Measurements from ENCODE around the gene DOCK8. TPM values are rescaled to one million over a fixed set of nuclear protein-coding genes. Genes with fewer than 3 reads are reported as not detected.

Gene DOCK8
- total RNA-seq, 1 experiment from 2014 or later: 1.4 TPM

- no peak for TF ChIP-seq CTCF (conservative IDR thresholded peaks at IDR 0.05)
- Mint-ChIP-seq H3K9me3 (peaks cover 7 to 9% of the 10 kb centered on the region in 2 experiments; a peak in 4 of 5 replicates), H3K4me1 (peaks cover 1 to 2% of the 10 kb centered on the region in 2 experiments), H3K27me3 (ENCODE audit: low read depth) (no peaks in the 10 kb centered on the region; the same call in 1 of the 2 replicates), H3K27ac (no peak overlapping the region), H3K4me3 (no peak overlapping the region), H3K36me3 (ENCODE audit: insufficient read depth in 1 of 3, low read depth in 3 of 3) (peaks cover 8 to 14% (median 10%) of the 10 kb centered on the region in 3 experiments; a peak in 6 of 7 replicates)
- no peak overlapping the region for H3K23ac ChIP-seq (ENCODE audit: insufficient read length, low read depth, low read length)
- no peak overlapping the region for H4K5ac ChIP-seq (ENCODE audit: insufficient read length, low read depth, low read length)
- H3K4me1 ChIP-seq (ENCODE audit: insufficient read depth, low read length): peaks cover 3% of the 10 kb centered on the region; the same call in 1 of the 2 replicates
- H3K14ac ChIP-seq (ENCODE audit: insufficient read depth, low read length): no peak overlapping the region
- H3K9ac ChIP-seq (ENCODE audit: extremely low read depth, insufficient read length, low read length): no peak overlapping the region
- no peak overlapping the region for H2BK15ac ChIP-seq (ENCODE audit: low read depth, low read length)
- H3K4me2 ChIP-seq (ENCODE audit: insufficient read depth, insufficient read length, low read length): no peak overlapping the region
- H2AFZ ChIP-seq (ENCODE audit: low read length): no peak overlapping the region
- no peak overlapping the region for H3K56ac ChIP-seq (ENCODE audit: insufficient read length, low read depth, low read length)
- H3K4ac ChIP-seq (ENCODE audit: low read depth, low read length): no peak overlapping the region
- H4K91ac ChIP-seq (ENCODE audit: insufficient read length, low read depth, low read length): no peak overlapping the region
- no peak overlapping the region for H2BK20ac ChIP-seq (ENCODE audit: low read depth, low read length, poor library complexity, severe bottlenecking)
- no peaks in the 10 kb centered on the region for H3K79me2 ChIP-seq (ENCODE audit: insufficient read depth, low read length)
- H2BK120ac ChIP-seq (ENCODE audit: low read depth, low read length, poor library complexity, severe bottlenecking): no peak overlapping the region
- no CpG with 5 or more reads among the region's 7 CpGs for WGBS (ENCODE audit: extremely low coverage, insufficient read length, low lambda C conversion rate)
- no peaks in the 10 kb centered on the region for H3K79me1 ChIP-seq (ENCODE audit: insufficient read depth, low read depth, low read length, poor library complexity, severe bottlenecking)
- H4K8ac ChIP-seq (replicated peaks; ENCODE audit: insufficient read length, low read depth, low read length): no peak overlapping the region
- H3K27me3 ChIP-seq (ENCODE audit: insufficient read depth, low read length): no peaks in the 10 kb centered on the region
- H3K9me3 ChIP-seq (ENCODE audit: control insufficient read depth, low read depth, low read length): peaks cover 13% of the 10 kb centered on the region
- DNase-seq: no peak
- H3K23me2 ChIP-seq (ENCODE audit: insufficient read length, low read depth, low read length, poor library complexity, severe bottlenecking): no peaks in the 10 kb centered on the region
- no peak overlapping the region for H3K18ac ChIP-seq (ENCODE audit: insufficient read length, low read depth, low read length)
- no peak overlapping the region for H2BK12ac ChIP-seq (ENCODE audit: insufficient read length, low read depth, low read length)
- no peaks in the 10 kb centered on the region for H4K20me1 ChIP-seq (ENCODE audit: control insufficient read depth, insufficient read depth, insufficient read length)
- H3K27ac ChIP-seq (ENCODE audit: insufficient read length, low read depth, low read length): no peak overlapping the region
- no peak overlapping the region for H3T11ph ChIP-seq (ENCODE audit: low read length)
- H2BK5ac ChIP-seq (ENCODE audit: insufficient read length, low read length): no peak overlapping the region
- H2AK5ac ChIP-seq (ENCODE audit: insufficient read length, low read length): no peak overlapping the region
Observed at GRCh38 chr9:482739-483138, 268.1 kb downstream of the DOCK8 start.
